ENCODE data around the gene TSPAN2.

The TSPAN2 gene

DNA sequence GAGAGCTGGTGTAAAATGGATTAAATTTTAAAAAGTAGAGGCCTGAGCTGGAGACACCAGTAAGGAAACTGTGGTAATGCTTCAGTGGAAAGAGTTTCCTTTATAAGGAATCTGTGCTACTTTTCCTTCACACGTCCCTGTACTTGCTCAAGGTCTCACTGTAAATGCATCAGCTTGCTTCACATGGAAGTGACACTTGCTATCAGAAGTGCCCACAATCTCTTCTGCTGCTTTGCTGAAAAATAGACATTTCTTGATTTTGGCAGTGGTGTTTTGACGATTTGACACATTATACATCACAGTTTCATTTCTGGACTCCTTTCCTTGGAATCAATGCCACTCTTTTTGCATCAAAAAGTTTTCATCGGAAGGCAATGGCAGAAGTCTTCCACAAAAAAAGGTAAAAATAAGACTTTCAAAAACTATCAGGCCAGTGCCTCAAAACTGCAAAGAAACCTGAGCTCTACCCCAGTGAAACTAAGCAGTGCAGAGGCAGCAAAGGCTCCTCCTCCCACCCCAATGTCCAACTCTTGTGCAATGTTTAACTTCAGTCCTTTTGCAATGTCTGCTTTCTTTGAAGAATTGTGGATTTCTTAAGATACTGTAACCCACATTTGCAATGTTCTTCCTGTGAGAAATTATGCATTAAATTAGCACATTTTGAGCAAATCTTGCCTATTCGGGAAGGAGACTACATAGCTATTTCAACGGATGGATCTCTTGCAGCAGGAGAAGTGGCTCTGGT lies 18.4 kb upstream of the TSPAN2 start:
- TF ChIP-seq, protein P1, sequence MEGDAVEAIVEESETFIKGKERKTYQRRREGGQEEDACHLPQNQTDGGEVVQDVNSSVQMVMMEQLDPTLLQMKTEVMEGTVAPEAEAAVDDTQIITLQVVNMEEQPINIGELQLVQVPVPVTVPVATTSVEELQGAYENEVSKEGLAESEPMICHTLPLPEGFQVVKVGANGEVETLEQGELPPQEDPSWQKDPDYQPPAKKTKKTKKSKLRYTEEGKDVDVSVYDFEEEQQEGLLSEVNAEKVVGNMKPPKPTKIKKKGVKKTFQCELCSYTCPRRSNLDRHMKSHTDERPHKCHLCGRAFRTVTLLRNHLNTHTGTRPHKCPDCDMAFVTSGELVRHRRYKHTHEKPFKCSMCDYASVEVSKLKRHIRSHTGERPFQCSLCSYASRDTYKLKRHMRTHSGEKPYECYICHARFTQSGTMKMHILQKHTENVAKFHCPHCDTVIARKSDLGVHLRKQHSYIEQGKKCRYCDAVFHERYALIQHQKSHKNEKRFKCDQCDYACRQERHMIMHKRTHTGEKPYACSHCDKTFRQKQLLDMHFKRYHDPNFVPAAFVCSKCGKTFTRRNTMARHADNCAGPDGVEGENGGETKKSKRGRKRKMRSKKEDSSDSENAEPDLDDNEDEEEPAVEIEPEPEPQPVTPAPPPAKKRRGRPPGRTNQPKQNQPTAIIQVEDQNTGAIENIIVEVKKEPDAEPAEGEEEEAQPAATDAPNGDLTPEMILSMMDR (conservative IDR thresholded peaks at IDR 0.05; ENCODE audit: control insufficient read depth, insufficient read depth, low read depth, low read length) = no peak
- peak; percentile 73 for DNase-seq (ENCODE audit: low read depth)
- no peak overlapping the region for H3K4me3 ChIP-seq (ENCODE audit: control insufficient read depth, low read depth, low read length)

DNA sequence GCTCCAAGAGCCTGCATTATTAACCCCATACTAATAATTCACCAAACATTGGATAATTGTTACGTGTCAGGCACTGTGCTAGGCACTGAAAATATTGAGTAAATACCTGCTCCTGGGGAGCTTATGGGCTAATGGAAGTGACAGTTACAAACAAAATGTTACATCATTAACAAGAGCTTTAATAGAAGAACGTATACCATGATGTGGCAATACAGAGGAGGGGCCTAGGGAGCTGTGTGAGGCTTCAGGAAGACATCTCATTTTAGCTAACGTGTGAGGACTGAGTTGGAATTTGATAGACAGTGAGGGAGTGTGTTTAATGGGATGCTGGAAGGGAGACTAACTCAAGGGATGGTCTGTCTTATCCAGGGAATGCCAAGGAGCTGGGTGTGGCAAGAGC lies 16.5 kb upstream of the TSPAN2 start:
- no peak overlapping the region for H3K4me3 ChIP-seq (ENCODE audit: control insufficient read depth, low read depth, low read length)
- no peak for DNase-seq (ENCODE audit: low read depth)
- TF ChIP-seq, protein P1 (conservative IDR thresholded peaks at IDR 0.05; ENCODE audit: control insufficient read depth, insufficient read depth, low read depth, low read length) = no peak

DNA sequence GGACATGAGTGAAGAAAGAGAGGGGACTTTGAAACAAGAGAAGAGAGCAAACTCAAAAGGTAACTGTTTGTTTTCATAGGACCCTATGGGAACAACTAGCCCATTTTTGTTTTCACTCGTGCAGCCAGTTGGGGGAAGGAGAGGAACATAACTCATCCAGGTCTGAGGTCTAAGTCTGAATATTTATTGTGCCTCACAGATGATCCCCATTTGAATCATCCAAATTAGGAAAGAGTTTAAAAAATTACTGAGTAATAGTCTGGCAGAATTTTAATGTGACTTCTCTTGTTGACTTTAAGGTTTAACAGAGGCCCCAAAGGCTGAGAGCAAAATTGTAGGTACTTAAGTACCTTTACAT lies 10.4 kb upstream of the TSPAN2 start:
- no peak overlapping the region for H3K4me3 ChIP-seq (ENCODE audit: control insufficient read depth, low read depth, low read length)
- TF ChIP-seq, protein P1 (conservative IDR thresholded peaks at IDR 0.05; ENCODE audit: control insufficient read depth, insufficient read depth, low read depth, low read length) = no peak
- peak; percentile 71 for DNase-seq (ENCODE audit: low read depth)

DNA sequence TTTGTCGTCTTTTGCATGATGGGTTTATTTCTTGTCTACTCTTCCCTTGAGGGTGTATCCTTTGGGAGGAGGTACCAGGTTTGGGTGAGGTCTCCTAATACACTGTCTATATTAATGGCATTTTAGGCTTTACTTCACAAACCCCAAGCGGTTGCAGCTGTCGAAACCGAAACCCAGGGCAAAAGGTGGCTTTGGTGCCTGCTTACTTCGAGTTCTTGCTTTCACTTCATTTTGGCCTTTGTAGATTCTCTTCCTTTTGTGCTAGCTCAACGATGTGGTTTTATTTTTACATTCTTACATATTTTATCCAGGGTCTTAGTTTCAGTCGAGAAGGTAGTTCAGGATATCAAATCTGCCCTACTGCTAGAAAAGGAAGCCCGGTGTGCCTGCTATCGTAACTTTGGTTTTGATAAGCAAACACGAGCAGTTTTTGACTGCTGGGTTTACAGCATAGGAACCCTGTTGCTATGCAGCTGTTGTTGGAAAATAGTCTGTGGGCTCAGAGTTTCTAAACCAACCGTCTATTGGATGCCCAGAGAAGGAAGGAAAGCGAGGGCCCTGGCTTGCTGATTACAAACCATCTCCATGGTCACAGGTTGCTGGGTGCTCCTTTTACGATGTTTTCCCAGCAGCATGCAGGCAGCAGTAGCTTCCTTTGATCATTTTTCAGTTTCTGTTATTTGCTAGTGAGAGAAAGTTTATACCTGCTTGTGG lies 9.8 kb upstream of the TSPAN2 start:
- TF ChIP-seq, protein P1 (conservative IDR thresholded peaks at IDR 0.05; ENCODE audit: control insufficient read depth, insufficient read depth, low read depth, low read length) = no peak
- no peak overlapping the region for H3K4me3 ChIP-seq (ENCODE audit: control insufficient read depth, low read depth, low read length)

DNA sequence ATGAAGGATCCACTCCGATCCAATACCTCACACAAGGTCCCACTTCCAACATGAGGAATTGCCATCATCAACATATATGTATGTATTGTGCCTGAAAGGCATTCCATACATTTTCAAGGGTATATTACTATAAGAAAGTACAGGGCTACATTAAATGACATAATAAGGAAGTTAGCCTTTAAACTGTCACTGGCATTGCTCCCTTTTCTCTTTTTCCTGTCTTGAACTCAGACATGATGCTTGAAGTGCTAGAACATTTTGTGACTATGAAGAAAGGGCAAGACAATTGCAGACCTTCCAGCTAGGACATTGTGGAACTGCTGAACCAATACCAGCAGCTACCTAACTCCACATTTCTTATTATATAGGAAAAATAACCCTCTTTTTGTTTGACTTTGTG lies 2.9 kb upstream of the TSPAN2 start:
- TF ChIP-seq, protein P1 (conservative IDR thresholded peaks at IDR 0.05; ENCODE audit: control insufficient read depth, insufficient read depth, low read depth, low read length) = no peak
- no peak overlapping the region for H3K4me3 ChIP-seq (ENCODE audit: control insufficient read depth, low read depth, low read length)
- no peak for DNase-seq (ENCODE audit: low read depth)

More for the DNA sequence above, 9.8 kb upstream of the TSPAN2 start:
- DNase-seq (ENCODE audit: low read depth) = peak; percentile 49

DNA sequence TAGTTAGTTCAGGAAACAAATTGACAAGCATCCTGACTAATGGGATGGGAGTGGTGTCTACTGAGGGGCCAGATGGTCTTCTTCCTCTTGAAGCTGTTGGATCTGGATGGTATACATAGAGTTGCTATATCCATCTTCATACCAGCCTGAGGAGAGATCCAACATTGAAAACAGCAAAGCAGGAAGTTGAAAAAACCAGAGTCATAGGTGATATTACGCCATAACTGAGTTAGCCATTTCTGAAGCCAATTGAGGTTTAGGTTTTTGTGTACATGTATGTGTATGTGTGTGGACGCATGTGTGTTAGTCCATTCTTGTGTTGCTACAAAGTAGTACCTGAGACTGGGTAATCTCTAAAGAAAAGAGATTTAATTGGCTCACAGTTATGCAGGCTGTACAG lies 2.3 kb upstream of the TSPAN2 start:
- no peak overlapping the region for H3K4me3 ChIP-seq (ENCODE audit: control insufficient read depth, low read depth, low read length)
- TF ChIP-seq, protein P1 (conservative IDR thresholded peaks at IDR 0.05; ENCODE audit: control insufficient read depth, insufficient read depth, low read depth, low read length) = no peak
- no peak for DNase-seq (ENCODE audit: low read depth)
